Nephron progenitor cell (in vitro differentiated cells): ENCODE measurements around the gene SPATS2L.

ENCODE experiments used
- DNase-seq: peaks from one replicate; pipeline ENCODE4 v3.0.0; 2021
- H3K27ac Mint-ChIP-seq: 2 replicates; pipeline ENCODE4 v1.8.0; 2021; ENCODE audit warnings: mild to moderate bottlenecking, moderate library complexity, mixed read lengths
- H3K27me3 Mint-ChIP-seq: 2 replicates; pipeline ENCODE4 v1.8.0; 2021; ENCODE audit warnings: mild to moderate bottlenecking, low read depth, mixed read lengths; ENCODE audit not compliant: poor library complexity
- H3K36me3 Mint-ChIP-seq: 2 replicates; pipeline ENCODE4 v1.8.0; 2021; ENCODE audit warnings: low read depth, mixed read lengths
- H3K4me1 Mint-ChIP-seq: 2 replicates; pipeline ENCODE4 v1.8.0; 2021; ENCODE audit warnings: mixed read lengths
- H3K4me3 Mint-ChIP-seq: 2 replicates; pipeline ENCODE4 v1.8.0; 2021; ENCODE audit warnings: mild to moderate bottlenecking, moderate library complexity, mixed read lengths
- H3K9me3 Mint-ChIP-seq: 2 replicates; pipeline ENCODE4 v1.8.0; 2021; ENCODE audit warnings: mild to moderate bottlenecking, moderate library complexity, mixed read lengths
- CTCF ChIP-seq: fragments of 200-600 bp; sonication (generic); IDR thresholded peaks from 2 replicates; pipeline ENCODE4 v1.5.0; 2021; ENCODE audit warnings: antibody characterized with exemption

The SPATS2L gene

GRCh38 chr2:200324362-200324761 is 17.9 kb downstream of the SPATS2L start:
- H3K36me3 Mint-ChIP-seq: peaks cover 5% of the 10 kb centered on the region
- no peak for DNase-seq
- no peaks in the 10 kb centered on the region for H3K9me3 Mint-ChIP-seq
- peaks cover 12% of the 10 kb centered on the region for H3K4me1 Mint-ChIP-seq
- H3K4me3 Mint-ChIP-seq: no peak overlapping the region
- no peaks in the 10 kb centered on the region for H3K27me3 Mint-ChIP-seq
- H3K27ac Mint-ChIP-seq: peak overlapping the region; percentile 43
- no peak for TF ChIP-seq CTCF

GRCh38 chr2:200329384-200329783 is 22.9 kb downstream of the SPATS2L start:
- H3K4me3 Mint-ChIP-seq: no peak overlapping the region
- H3K9me3 Mint-ChIP-seq: peaks cover 3% of the 10 kb centered on the region
- H3K4me1 Mint-ChIP-seq: peaks cover 5% of the 10 kb centered on the region
- peak overlapping the region; percentile 36 for H3K27ac Mint-ChIP-seq
- no peak for DNase-seq
- no peaks in the 10 kb centered on the region for H3K27me3 Mint-ChIP-seq
- peaks cover 15% of the 10 kb centered on the region for H3K36me3 Mint-ChIP-seq
- no peak for TF ChIP-seq CTCF

- H3K27ac Mint-ChIP-seq: no peak overlapping the region
- H3K9me3 Mint-ChIP-seq: peaks cover 5% of the 10 kb centered on the region
- no peak overlapping the region for H3K4me3 Mint-ChIP-seq
- no peaks in the 10 kb centered on the region for H3K27me3 Mint-ChIP-seq
- peaks cover 17% of the 10 kb centered on the region for H3K36me3 Mint-ChIP-seq
- no peak for DNase-seq
- TF ChIP-seq CTCF: no peak
- peaks cover 5% of the 10 kb centered on the region for H3K4me1 Mint-ChIP-seq
Observed at GRCh38 chr2:200329798-200330197, 23.3 kb downstream of the SPATS2L start.

GRCh38 chr2:200330351-200331060 is 24.0 kb downstream of the SPATS2L start:
- H3K4me1 Mint-ChIP-seq: peaks cover 5% of the 10 kb centered on the region
- no peak overlapping the region for H3K27ac Mint-ChIP-seq
- H3K36me3 Mint-ChIP-seq: peaks cover 19% of the 10 kb centered on the region
- no peak for TF ChIP-seq CTCF
- no peak overlapping the region for H3K4me3 Mint-ChIP-seq
- H3K9me3 Mint-ChIP-seq: peaks cover 8% of the 10 kb centered on the region
- H3K27me3 Mint-ChIP-seq: no peaks in the 10 kb centered on the region
- DNase-seq: no peak

DNA sequence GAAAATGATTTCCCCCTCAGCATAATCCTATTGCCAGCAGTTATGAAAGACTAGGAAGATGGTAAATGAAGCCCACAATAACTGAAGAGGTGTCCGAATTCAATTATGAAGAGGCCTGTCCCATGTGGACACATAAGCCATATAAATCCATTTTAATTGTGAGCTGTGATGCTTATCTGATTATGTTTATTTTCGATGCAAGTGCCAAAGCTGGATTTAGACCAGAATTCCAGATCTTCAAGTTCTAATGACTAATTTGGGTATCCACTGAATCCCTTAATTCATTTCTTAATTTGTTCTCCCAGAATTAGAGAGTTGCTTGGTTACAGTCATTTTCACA is 24.5 kb downstream of the SPATS2L start:
- no peak overlapping the region for H3K4me3 Mint-ChIP-seq
- peaks cover 8% of the 10 kb centered on the region for H3K9me3 Mint-ChIP-seq
- peaks cover 19% of the 10 kb centered on the region for H3K36me3 Mint-ChIP-seq
- no peak overlapping the region for H3K27ac Mint-ChIP-seq
- no peak for DNase-seq
- H3K27me3 Mint-ChIP-seq: no peaks in the 10 kb centered on the region
- peaks cover 5% of the 10 kb centered on the region for H3K4me1 Mint-ChIP-seq
- no peak for TF ChIP-seq CTCF

DNA sequence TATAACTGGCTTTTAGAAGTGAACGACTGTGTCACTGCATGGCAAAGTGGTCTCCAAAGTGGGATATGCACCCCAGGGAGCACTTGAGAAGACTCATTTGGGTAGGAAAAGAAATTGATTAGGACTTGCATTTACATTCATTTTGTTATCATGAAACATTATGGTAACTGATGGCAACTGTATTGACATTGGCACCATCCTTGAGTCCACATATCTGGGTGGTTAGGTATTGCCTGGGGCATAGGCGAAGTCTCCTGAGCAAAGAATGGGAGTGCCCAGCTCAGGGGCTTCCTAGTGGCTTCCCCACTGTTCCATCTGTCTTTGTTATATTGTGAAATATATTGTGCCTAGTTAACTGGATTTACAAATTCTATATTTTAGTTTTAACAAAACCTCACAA is 29.2 kb downstream of the SPATS2L start:
- DNase-seq: no peak
- Mint-ChIP-seq H3K4me3 (no peak overlapping the region), H3K27me3 (no peaks in the 10 kb centered on the region), H3K9me3 (peaks cover 8% of the 10 kb centered on the region), H3K27ac (no peak overlapping the region), H3K4me1 (peaks cover 8% of the 10 kb centered on the region), H3K36me3 (peaks cover 15% of the 10 kb centered on the region)
- no peak for TF ChIP-seq CTCF
